ENCODE results near the gene NCK2.

NCK2 gene

DNA sequence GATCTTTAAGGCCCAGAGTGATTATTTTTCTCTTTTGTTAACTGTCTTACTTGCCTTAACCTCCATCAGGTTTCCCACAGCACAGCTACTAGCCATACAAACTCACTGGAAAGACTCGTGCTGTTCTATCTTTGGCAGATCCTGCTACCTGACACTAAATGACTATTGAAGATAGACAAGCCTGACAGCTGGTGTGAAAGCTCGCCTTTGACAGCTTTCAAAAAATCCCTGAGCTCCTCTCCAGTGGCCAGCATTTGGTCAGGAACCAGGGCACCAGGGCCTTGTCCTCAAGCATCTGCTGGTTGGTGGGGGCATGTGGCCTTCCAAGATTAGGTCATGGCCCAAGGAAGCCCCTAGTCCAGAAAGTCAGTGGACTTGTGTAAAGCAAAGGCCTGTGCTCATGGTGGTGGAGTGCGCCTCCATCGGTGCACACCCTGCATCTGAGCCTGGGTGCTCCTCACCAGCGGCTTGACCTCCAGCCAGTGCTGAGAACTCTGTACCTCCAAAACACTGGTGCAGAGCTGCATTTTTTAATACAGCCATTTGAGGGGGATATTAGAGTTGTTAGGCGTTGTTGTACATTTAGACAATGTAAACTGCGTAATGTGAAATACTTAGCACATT is 158.5 kb downstream of the NCK2 start:
- no peak for DNase-seq

GRCh38 chr2:105904938-105905337 is 160.2 kb downstream of the NCK2 start:
- DNase-seq = no peak

- DNase-seq = no peak
These were observed 161.8 kb downstream of the NCK2 start for GRCh38 chr2:105906481-105906880.

- DNase-seq = no peak
These were observed 162.5 kb downstream of the NCK2 start for GRCh38 chr2:105907184-105907583.

GRCh38 chr2:105909215-105909614 is 164.5 kb downstream of the NCK2 start:
- DNase-seq = no peak

DNA sequence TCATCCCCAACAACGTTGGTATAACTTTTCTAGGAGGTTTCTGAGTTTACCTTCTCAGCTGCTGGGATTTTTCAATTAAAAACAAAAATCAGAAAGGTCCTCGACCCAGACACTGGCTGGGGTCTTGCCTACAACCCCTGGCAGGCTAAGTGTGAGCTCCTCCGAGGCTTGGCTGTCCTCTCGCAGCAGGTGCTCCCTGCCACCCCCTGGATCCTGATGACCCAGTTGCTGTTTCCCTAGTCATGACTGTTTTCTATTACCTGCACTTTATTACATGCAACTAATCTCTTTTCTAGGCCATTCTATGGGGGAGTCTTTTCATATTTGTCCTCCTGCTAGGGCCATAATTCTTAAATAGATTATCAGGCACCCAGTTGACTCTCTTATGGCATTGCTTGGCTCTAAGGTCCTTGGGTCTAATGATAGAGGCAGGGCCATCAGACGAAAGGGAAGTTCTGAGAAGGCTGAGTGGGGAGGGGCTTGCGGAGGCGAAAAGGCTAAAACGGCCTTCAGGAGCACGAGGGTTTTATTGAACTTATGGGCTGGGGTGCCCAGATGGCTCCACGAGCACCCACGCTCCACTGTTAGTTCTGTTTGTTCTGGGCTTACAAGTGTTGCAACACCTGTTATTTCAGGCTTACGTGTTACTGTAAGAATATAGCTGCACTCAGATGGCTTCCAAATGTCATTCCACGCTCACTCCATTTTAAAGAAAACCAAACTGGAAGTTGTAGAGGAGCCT is 166.0 kb downstream of the NCK2 start:
- DNase-seq = no peak

DNA sequence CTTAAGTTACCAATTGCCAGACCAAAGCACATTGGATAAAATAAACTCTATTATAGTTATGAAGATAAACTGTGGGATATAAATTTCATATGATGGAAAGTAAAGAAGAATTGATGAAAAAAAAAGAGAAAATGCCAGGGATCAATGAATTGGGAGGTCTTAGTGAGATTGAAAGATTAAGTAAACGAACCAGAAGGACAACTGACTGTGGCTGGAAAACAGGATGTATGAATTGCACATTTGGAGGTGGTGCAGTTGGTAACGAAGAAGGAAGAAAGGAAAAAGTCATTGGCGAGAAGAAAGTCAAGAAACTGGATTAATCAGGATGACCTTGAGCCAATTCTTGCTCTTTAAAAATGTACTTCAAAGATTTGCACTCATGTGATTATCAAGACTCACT is 166.7 kb downstream of the NCK2 start:
- DNase-seq = no peak

- peak; percentile 51 for DNase-seq
These were observed 167.4 kb downstream of the NCK2 start for GRCh38 chr2:105912081-105912480.

- no peak for DNase-seq
These were observed 170.4 kb downstream of the NCK2 start for GRCh38 chr2:105915005-105915558.

GRCh38 chr2:105917226-105917625 is 172.5 kb downstream of the NCK2 start:
- no peak for DNase-seq

DNA sequence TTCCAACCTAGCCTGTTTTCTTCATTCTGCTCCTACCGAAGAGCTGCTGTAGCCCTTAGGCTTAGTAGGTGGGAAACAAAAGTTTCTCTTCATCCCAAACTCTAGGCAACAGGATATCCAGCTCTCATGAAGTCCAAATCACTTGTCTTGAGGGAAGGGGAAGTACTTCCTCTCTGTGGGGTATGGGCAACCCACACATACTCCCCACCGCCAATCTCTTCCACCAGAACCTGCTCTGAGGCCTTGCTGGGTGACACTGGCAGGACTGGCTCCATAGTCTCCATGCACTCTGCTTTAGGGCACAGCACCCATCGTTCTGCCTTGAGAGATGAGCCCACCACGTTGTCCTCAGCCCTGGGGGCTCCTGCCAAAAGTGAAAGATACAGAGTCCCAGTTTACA is 173.0 kb downstream of the NCK2 start:
- DNase-seq = no peak

DNA sequence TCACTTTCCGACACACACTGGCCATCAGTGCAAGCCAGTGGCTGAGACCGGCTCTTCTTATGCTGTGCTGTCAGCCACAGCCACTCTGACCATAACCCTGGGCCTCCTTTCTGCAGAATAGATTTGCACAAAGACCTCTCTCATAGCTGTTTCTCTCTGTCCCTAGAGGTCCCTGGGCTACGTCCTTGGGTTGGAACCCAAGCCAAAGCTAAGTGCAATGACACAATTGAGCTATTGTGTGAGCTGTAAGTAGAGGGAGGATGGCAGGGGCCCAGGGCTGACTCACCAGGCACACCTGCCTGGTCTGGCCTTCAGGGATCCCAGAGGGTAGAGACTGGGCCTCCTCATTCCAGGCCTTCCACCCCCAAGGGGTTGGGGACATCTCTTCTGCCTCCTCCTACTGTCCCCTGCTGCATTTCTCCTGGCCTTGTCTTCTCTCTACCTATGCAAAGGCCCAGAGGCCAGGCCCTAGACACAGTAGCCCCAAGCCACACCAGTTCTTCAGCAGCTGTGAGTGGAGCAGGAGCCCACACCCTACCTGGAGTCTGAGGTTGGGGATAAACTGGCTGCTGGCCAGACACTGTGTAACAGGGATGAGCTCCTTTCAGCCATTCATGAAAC is 174.6 kb downstream of the NCK2 start:
- DNase-seq = no peak

DNA sequence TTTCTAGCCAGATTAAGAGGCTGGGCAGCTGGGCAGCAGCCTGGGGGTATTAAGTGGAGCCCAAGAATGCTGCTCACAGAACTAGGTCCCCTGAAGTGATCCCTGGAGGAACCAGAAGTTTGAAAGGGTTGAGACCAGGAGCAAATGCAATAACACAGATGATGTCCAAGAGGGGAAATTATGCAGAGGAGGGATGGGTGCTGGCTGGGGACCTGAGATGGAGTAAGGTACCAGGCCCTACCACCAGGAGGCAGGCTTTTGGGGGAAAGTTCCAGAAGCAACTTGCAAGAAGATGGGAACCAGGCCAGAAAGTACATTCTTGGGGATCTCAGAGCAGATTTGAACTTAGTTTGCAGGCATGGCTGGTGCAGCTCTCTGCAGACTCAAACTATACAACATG is 175.1 kb downstream of the NCK2 start:
- DNase-seq = peak; percentile 37

GRCh38 chr2:105924271-105924670 is 179.6 kb downstream of the NCK2 start:
- DNase-seq = no peak

- no peak for DNase-seq
These were observed 180.2 kb downstream of the NCK2 start for GRCh38 chr2:105924932-105925331.

- no peak for DNase-seq
These were observed 180.7 kb downstream of the NCK2 start for GRCh38 chr2:105925390-105925789.

DNA sequence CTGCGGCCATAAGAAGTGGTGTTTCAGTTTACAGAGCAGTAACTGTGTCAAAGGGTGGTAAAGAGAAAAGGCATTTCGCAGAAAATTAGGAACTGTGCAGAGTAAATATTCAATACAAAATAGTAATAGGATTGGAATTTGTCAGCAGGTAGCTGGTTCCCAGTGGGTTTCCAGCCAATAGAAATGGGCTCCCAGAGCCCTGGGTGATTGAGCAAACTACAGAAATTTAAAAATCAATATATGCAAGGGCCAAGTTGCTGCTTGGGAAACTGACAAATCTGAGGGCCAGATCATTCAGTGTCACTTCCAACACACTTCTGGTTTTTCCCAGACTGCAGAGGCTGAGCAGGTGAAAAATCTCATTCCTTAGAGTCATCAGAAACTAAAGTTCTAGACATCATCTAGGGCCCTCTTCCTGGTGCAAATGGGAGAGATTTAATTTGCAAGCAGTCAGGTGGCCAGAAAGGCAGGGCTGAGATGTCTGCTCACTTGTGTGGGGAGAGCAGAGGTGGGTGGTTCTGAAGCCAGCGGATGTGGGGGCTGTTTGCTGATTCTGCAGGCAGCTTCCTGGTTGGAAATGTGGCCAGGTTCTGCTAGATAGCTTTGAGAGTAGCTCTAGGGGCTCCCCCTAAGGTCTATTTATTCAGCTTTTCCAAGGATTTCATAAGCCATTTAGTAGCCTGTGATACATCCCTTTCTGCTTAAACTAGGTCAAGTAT is 182.4 kb downstream of the NCK2 start:
- no peak for DNase-seq

DNA sequence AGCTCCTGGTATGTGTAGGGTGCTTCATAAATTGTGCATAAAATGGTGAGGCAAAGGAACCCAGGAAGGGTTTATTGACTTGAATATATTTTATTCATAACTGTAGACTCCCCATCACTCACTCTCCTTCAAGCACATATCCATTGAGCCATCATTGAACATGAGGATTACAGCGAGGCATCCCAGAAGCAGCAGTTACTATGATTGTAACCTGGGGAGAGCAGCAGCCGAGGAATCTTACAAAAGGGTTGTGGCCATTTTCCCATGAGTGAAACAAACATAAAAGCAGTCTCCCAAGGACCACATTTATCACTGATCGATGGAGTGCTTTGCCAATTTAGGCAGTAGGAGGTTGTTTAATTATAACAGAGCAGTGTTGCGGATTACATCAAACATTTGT is 183.4 kb downstream of the NCK2 start:
- no peak for DNase-seq

DNA sequence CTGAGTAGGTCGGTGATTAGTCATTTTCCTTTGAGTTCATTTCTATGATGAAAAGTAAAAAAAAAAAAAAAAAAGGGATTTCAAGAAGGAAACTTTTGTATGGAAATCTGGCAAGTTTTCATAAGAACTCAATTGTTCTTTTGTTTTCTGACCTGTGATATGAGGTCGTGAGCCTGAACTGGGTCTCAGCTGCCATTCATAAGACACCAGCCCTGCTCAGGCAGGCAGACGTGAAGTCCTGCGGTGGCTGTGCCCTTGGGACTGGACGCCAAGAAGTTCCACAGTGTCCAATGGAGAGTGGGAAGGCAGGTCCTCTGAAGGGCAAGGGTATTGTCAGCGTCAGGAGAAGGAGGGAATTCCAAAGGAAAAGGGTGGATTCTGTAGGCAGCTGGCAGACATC is 183.9 kb downstream of the NCK2 start:
- no peak for DNase-seq

DNA sequence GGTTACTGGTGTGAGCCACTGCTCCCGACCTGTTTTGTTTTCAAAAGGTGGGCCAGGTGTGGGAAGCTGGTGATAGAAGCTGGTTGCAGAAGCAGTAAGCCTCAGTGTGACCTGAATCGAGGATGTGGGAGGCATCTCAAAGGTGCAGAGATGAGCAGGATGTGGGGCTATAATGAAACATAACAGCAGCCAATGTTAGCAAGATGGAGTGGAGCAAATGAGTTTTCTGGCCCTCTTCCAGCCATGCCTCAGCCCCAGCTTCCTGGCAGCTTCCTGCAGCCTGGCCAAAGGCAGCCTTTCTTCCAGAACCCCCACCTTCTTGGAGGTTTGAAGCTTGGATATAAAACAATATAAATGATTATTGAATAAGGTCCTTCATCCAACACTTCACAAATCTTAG is 184.8 kb downstream of the NCK2 start:
- DNase-seq = no peak

GRCh38 chr2:105932582-105932981 is 187.9 kb downstream of the NCK2 start:
- DNase-seq = no peak

DNA sequence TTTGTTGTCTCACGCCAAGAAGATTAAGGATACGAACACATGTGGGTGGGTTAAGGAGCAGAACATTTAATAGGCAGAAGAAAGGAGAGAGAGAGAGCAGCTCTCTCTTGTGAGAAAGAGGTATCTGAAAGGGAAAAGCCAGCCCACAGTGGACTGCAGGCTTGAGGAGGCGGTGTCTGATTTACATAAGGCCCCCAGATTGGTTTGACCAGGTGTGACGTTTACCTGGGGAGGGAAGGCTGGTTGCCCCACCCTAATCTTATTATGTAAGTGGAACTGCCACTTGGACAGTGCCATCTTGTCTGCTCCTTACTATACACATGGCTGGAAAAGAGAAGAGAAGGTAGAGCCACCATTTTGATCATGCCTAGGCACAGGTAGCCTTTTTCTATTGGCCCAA is 189.2 kb downstream of the NCK2 start:
- no peak for DNase-seq

GRCh38 chr2:105934467-105934866 is 189.8 kb downstream of the NCK2 start:
- no peak for DNase-seq

All from HCEC 1CT (cell line).